Liver (tissue), 9 donors: ENCODE results near the gene ANKRD60. TPM values are rescaled to one million over a fixed set of nuclear protein-coding genes. Genes with fewer than 3 reads are reported as not detected.

Experiments
- DNase-seq: peaks from one replicate; pipeline ENCODE4 v3.0.0-alpha.2; 2017; ENCODE audit warnings: low spot score
- H3K27ac ChIP-seq, 2 donors: one replicate each; pipeline ENCODE4 v1.7.0; 2013; ENCODE audit warnings: inconsistent platforms in 2 of 2, low read length in 2 of 2, control low read depth in 1 of 2, low read depth in 1 of 2, mild to moderate bottlenecking in 1 of 2
- H3K27me3 ChIP-seq, 4 donors: one replicate each; pipeline versions ENCODE4 v1.6.1 to v1.7.0; 2013; ENCODE audit warnings: low read length in 3 of 4, inconsistent platforms in 1 of 4, mild to moderate bottlenecking in 1 of 4, moderate library complexity in 1 of 4; ENCODE audit not compliant: control insufficient read depth in 4 of 4, insufficient read depth in 4 of 4
- H3K36me3 ChIP-seq, 4 donors: one replicate each; pipeline versions ENCODE4 v1.6.1 to v1.7.0; 2013; ENCODE audit warnings: low read length in 3 of 4, mild to moderate bottlenecking in 3 of 4, low read depth in 1 of 4, moderate library complexity in 1 of 4; ENCODE audit not compliant: control insufficient read depth in 4 of 4, insufficient read depth in 3 of 4
- H3K4me1 ChIP-seq, 4 donors: one replicate each; pipeline versions ENCODE4 v1.6.1 to v1.7.0; 2013; ENCODE audit warnings: low read length in 3 of 4, mild to moderate bottlenecking in 3 of 4, moderate library complexity in 1 of 4; ENCODE audit not compliant: control insufficient read depth in 4 of 4, insufficient read depth in 4 of 4
- H3K4me3 ChIP-seq, 3 donors: one replicate each; pipeline versions ENCODE4 v1.6.1 to v1.7.0; 2013; ENCODE audit warnings: low read length in 3 of 3, control low read depth in 1 of 3, low read depth in 1 of 3, mild to moderate bottlenecking in 1 of 3
- H3K9ac ChIP-seq, 2 donors: one replicate each; pipeline ENCODE4 v1.7.0; 2013; ENCODE audit warnings: low read length in 2 of 2, mild to moderate bottlenecking in 2 of 2, moderate library complexity in 2 of 2, control low read depth in 1 of 2, low read depth in 1 of 2
- H3K9me3 ChIP-seq, 4 donors: one replicate each; pipeline versions ENCODE4 v1.6.1 to v1.7.0; 2013; ENCODE audit warnings: low read length in 3 of 4; ENCODE audit not compliant: control insufficient read depth in 4 of 4
- ATF3 ChIP-seq: IDR thresholded peaks from 2 replicates; pipeline ENCODE4 v1.6.1; 2016; ENCODE audit warnings: antibody characterized with exemption
- CTCF ChIP-seq: fragments of 150-350 bp; IDR thresholded peaks from 2 replicates; pipeline ENCODE4 v1.5.1; 2017; ENCODE audit warnings: improper control_type of control experiment, low read depth, low read length; ENCODE audit not compliant: missing input control
- EGR1 ChIP-seq, 2 donors: IDR thresholded peaks; 2 replicates each; pipeline ENCODE4 v1.6.1; 2016 to 2018; ENCODE audit warnings: antibody characterized with exemption in 2 of 2, low read depth in 2 of 2
- FOXA1 ChIP-seq: IDR thresholded peaks from 2 replicates; pipeline ENCODE4 v1.6.1; 2016; ENCODE audit warnings: antibody characterized with exemption
- FOXA2 ChIP-seq: IDR thresholded peaks from 2 replicates; pipeline ENCODE4 v1.6.1; 2016; ENCODE audit warnings: antibody characterized with exemption
- GABPA ChIP-seq, 2 donors: IDR thresholded peaks in 1 of 2; conservative IDR thresholded peaks in 1 of 2; 2 replicates each; pipeline ENCODE4 v1.6.1; 2016; ENCODE audit warnings: antibody characterized with exemption in 2 of 2, mild to moderate bottlenecking in 1 of 2, moderate library complexity in 1 of 2
- HNF4A ChIP-seq, 2 donors: conservative IDR thresholded peaks; 2 replicates each; pipeline ENCODE4 v1.6.1; 2016; ENCODE audit warnings: antibody characterized with exemption in 2 of 2, mild to moderate bottlenecking in 2 of 2
- HNF4G ChIP-seq: IDR thresholded peaks from 2 replicates; pipeline ENCODE4 v1.6.1; 2016; ENCODE audit warnings: antibody characterized with exemption
- JUND ChIP-seq, 2 donors: IDR thresholded peaks; 2 replicates each; pipeline ENCODE4 v1.6.1; 2016; ENCODE audit warnings: antibody characterized with exemption in 2 of 2
- MAX ChIP-seq: IDR thresholded peaks from 2 replicates; pipeline ENCODE4 v1.6.1; 2016; ENCODE audit warnings: antibody characterized with exemption
- NR2F2 ChIP-seq: IDR thresholded peaks from 2 replicates; pipeline ENCODE4 v1.6.1; 2016; ENCODE audit warnings: antibody characterized with exemption
- RAD21 ChIP-seq, 2 donors: IDR thresholded peaks; 2 replicates each; pipeline ENCODE4 v1.6.1; 2016; ENCODE audit warnings: antibody characterized with exemption in 2 of 2, mild to moderate bottlenecking in 2 of 2
- REST ChIP-seq: IDR thresholded peaks from 2 replicates; pipeline ENCODE4 v1.6.1; 2016; ENCODE audit warnings: antibody characterized with exemption, mild to moderate bottlenecking
- RXRA ChIP-seq, 2 donors: IDR thresholded peaks; 2 replicates each; pipeline ENCODE4 v1.6.1; 2017 to 2018; ENCODE audit warnings: antibody characterized with exemption in 2 of 2, mild to moderate bottlenecking in 1 of 2
- SP1 ChIP-seq: IDR thresholded peaks from 2 replicates; pipeline ENCODE4 v1.6.1; 2018; ENCODE audit warnings: antibody characterized with exemption, mild to moderate bottlenecking
- TAF1 ChIP-seq: conservative IDR thresholded peaks from 2 replicates; pipeline ENCODE4 v1.6.1; 2016; ENCODE audit warnings: antibody characterized with exemption, mild to moderate bottlenecking
- YY1 ChIP-seq: IDR thresholded peaks from 2 replicates; pipeline ENCODE4 v1.6.1; 2016; ENCODE audit warnings: antibody characterized with exemption, mild to moderate bottlenecking
- ZBTB33 ChIP-seq: IDR thresholded peaks from 2 replicates; pipeline ENCODE4 v1.6.1; 2016; ENCODE audit warnings: antibody characterized with exemption
- WGBS: extraction: QIAGEN DNeasy Blood & Tissue Kit; methylation state at CpG from one replicate; pipeline ENCODE4 v1.1.7; 2013; 5-methylcytosine and 5-hydroxymethylcytosine counted together
- polyA plus RNA-seq, 2 donors: library from polyadenylated mRNA; stranded (reverse) in 1 of 2; unstranded in 1 of 2; fragments of 200-250 nt in 1 of 2; fragments of >200 nt in 1 of 2; fragmentation: Nextera tagmentation in 1 of 2; extraction: Ambion mirVana in 1 of 2; gene quantifications; one replicate each; pipeline versions ENCODE4 v1.2.1 to v1.2.3, GENCODE V29; 2013 to 2015
- total RNA-seq, 2 donors: library from RNA; depleted of rRNA; stranded (reverse); fragments of >200 nt; gene quantifications; one replicate each; pipeline ENCODE4 v1.2.3, GENCODE V29; 2014
- donor health status: healthy.
- donor health status: healthy.
- donor health status: healthy.
- donor health status: healthy.
- donor health status: healthy.

The ANKRD60 gene
- total and polyA plus RNA-seq, 4 donors: not detected

- Histone ChIP-seq H3K27me3 (peaks cover 0 to 22% (median 5%) of the 10 kb centered on the region in 4 donors), H3K36me3 (no peaks in the 10 kb centered on the region), H3K4me3 (peak overlapping the region in 1 of 3 donors; percentile 21), H3K27ac (no peak overlapping the region), H3K9ac (no peak overlapping the region), H3K4me1 (peaks cover 0 to 6% (median 1%) of the 10 kb centered on the region in 4 donors), H3K9me3 (peaks cover 0 to 6% (median 0%) of the 10 kb centered on the region in 4 donors)
- peak; percentile 77 for DNase-seq
- 1% methylated on average over 46 of the region's 46 CpGs for WGBS
- TF ChIP-seq HNF4G (no peak), CTCF (peak; percentile 86), RAD21 (IDR thresholded peaks at IDR 0.05) (peak; percentile 77 to 85)
Measured at GRCh38 chr20:58179432-58180099, 48.9 kb downstream of the ANKRD60 start.

GRCh38 chr20:58179083-58179431, 49.4 kb downstream of the ANKRD60 start:
- Histone ChIP-seq H3K36me3 (no peaks in the 10 kb centered on the region), H3K9me3 (peaks cover 0 to 4% (median 0%) of the 10 kb centered on the region in 4 donors), H3K9ac (no peak overlapping the region), H3K4me3 (no peak overlapping the region), H3K4me1 (peaks cover 0 to 6% (median 1%) of the 10 kb centered on the region in 4 donors), H3K27me3 (peaks cover 0 to 19% (median 5%) of the 10 kb centered on the region in 4 donors), H3K27ac (no peak overlapping the region)
- no peak for DNase-seq
- 48% methylated on average over 9 of the region's 9 CpGs for WGBS
- no peak for TF ChIP-seq EGR1 (IDR thresholded peaks at IDR 0.05; ENCODE audit: low read depth in 2 of 2)

- H3K36me3 ChIP-seq: no peaks in the 10 kb centered on the region
- H3K9ac ChIP-seq: no peak overlapping the region
- DNase-seq: no peak
- H3K27ac ChIP-seq: no peak overlapping the region
- no peaks in the 10 kb centered on the region for H3K9me3 ChIP-seq
- TF ChIP-seq HNF4A (conservative IDR thresholded peaks at IDR 0.05) (no peak), NR2F2 (no peak), ZBTB33 (no peak), RAD21 (IDR thresholded peaks at IDR 0.05) (no peak), CTCF (no peak), FOXA1 (no peak), JUND (IDR thresholded peaks at IDR 0.05) (no peak), REST (no peak), SP1 (no peak), FOXA2 (no peak), TAF1 (no peak), MAX (no peak), EGR1 (IDR thresholded peaks at IDR 0.05; ENCODE audit: low read depth in 2 of 2) (no peak), RXRA (IDR thresholded peaks at IDR 0.05) (no peak), GABPA (IDR thresholded peaks at IDR 0.05 in 1 of 2, conservative IDR thresholded peaks at IDR 0.05 in 1 of 2) (no peak), ATF3 (no peak), YY1 (no peak)
- H3K27me3 ChIP-seq: peaks cover 0 to 18% (median 5%) of the 10 kb centered on the region in 4 donors
- 81% methylated on average over 10 of the region's 10 CpGs for WGBS
- H3K4me3 ChIP-seq: no peak overlapping the region
- peaks cover 0 to 6% (median 1%) of the 10 kb centered on the region in 4 donors for H3K4me1 ChIP-seq
Measured at GRCh38 chr20:58177799-58178198, 50.7 kb downstream of the ANKRD60 start.
